ENCODE data around the gene LPAR2. TPM values are rescaled to one million over a fixed set of nuclear protein-coding genes. Genes with fewer than 3 reads are reported as not detected.

LPAR2 gene
- total and polyA plus RNA-seq, 2 of the 13 experiments (the other 11 are each of a cell fraction or from before 2014, with no cell fraction given): 0.86 to 3.6 TPM

DNA sequence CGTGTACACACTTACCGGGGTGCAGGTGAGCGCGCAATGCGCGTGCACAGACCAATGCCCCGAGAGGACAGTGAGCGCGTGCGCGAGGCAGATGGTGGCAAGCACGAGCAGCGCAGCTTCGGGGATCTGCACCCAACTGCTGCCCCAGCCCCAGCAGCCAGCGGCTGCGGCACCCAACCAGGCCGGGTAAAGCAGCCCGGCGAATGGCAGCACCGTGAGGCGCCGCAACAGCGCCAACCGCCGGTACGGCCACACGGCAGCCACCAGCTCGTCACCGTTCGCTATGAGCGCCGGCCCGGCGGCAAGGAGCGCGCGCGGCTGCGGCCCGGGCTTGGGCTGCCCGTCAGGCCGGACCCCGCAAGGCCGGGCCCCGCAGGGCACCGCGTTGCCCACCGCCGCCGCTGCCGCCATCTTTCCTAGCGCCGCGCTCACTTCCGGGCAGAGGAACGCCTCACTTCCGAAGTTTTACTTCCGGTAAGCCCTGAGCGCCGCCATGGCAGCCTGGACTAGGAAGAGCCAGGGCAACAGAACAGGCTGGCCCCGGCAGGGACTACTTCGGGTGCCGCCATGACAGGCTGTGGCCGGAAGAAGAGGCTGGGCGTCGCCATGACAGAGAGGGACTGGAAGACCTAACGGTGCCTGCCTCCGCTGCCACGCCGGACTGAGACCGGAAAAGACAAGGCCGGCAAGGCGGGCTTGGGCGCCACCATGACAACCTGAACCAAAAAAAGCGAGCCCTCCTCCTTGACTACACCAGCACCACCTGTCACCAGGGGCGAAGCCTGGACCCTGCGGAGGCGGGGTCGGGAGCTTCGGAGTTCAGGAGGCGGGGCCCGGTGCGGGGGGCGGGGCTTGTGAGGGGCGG is 35.5 kb upstream of the LPAR2 start, which contains the start of gene ATP13A1 (continued):
- TF ChIP-seq RERE (CRISPR knock-in tag; IDR thresholded peaks at IDR 0.05; ENCODE audit: low read depth) (no peak), HNF1A (IDR thresholded peaks at IDR 0.05; ENCODE audit: low read depth) (no peak), HNF1A (CRISPR knock-in tag; IDR thresholded peaks at IDR 0.05; ENCODE audit: borderline replicate concordance) (peak; percentile 23; the same call in 1 of the 2 replicates), TAF15 (IDR thresholded peaks at IDR 0.05; ENCODE audit: low read depth, low read length, poor library complexity, severe bottlenecking) (peak; percentile 70), RCOR2 (CRISPR knock-in tag; IDR thresholded peaks at IDR 0.05) (no peak), BRD4 (CRISPR knock-in tag; IDR thresholded peaks at IDR 0.05) (peak; percentile 61), TMF1 (CRISPR knock-in tag; IDR thresholded peaks at IDR 0.05; ENCODE audit: low read depth) (peak; percentile 93), FOXC1 (CRISPR knock-in tag; IDR thresholded peaks at IDR 0.05; ENCODE audit: borderline replicate concordance) (no peak; the same call in 1 of the 2 replicates), ZIK1 (CRISPR knock-in tag; IDR thresholded peaks at IDR 0.05; ENCODE audit: borderline replicate concordance, low read depth) (no peak), ZNF331 (CRISPR knock-in tag; IDR thresholded peaks at IDR 0.05) (peak; percentile 46), KDM5B (CRISPR knock-in tag; IDR thresholded peaks at IDR 0.05; ENCODE audit: borderline replicate concordance) (peak; percentile 73; the same call in 1 of the 2 replicates), ZBTB21 (CRISPR knock-in tag; IDR thresholded peaks at IDR 0.05) (no peak), TGIF2 (CRISPR knock-in tag; IDR thresholded peaks at IDR 0.05) (0 out of 2 replicates have a peak, but pooled peaks have one; percentile 34), HNF1B (CRISPR knock-in tag; IDR thresholded peaks at IDR 0.05) (peak; percentile 80; the same call in 1 of the 2 replicates), HNRNPLL (IDR thresholded peaks at IDR 0.05; ENCODE audit: low read depth, low read length, poor library complexity, severe bottlenecking) (peak; percentile 46)

All from HepG2 (cell line).